ENCODE results near the gene COMMD3. TPM values are rescaled to one million over a fixed set of nuclear protein-coding genes. Genes with fewer than 3 reads are reported as not detected.

Gene COMMD3
- total RNA-seq, 4 donors from 2014 or later = 23.0 to 113 (median 36.6) TPM

DNA sequence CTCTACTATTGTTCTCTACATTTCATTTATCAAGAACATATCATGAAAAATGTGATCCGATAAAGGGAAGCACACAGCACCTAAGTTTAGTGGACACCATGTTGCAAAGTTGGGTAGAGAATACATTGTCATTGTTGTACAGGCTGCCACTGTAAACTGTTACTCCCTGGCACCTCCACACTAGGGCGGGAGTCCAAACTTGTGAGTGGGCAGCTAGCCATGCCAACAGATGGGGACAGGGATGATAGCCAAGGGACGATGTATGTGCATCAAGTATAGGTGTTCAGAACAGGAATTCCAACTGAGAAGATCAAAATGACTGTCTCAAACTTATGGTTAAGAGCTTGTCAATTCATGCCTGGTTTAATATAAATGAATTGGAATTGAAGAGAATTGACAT, 31.1 kb upstream of the COMMD3 start:
- Histone ChIP-seq H3K9me3 (no peaks in the 10 kb centered on the region), H3K36me3 (no peaks in the 10 kb centered on the region), H3K27me3 (no peaks in the 10 kb centered on the region), H3K27ac (no peak overlapping the region), H3K4me1 (no peaks in the 10 kb centered on the region), H3K4me3 (no peak overlapping the region)
- DNase-seq = no peak
- TF ChIP-seq, protein P1, sequence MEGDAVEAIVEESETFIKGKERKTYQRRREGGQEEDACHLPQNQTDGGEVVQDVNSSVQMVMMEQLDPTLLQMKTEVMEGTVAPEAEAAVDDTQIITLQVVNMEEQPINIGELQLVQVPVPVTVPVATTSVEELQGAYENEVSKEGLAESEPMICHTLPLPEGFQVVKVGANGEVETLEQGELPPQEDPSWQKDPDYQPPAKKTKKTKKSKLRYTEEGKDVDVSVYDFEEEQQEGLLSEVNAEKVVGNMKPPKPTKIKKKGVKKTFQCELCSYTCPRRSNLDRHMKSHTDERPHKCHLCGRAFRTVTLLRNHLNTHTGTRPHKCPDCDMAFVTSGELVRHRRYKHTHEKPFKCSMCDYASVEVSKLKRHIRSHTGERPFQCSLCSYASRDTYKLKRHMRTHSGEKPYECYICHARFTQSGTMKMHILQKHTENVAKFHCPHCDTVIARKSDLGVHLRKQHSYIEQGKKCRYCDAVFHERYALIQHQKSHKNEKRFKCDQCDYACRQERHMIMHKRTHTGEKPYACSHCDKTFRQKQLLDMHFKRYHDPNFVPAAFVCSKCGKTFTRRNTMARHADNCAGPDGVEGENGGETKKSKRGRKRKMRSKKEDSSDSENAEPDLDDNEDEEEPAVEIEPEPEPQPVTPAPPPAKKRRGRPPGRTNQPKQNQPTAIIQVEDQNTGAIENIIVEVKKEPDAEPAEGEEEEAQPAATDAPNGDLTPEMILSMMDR (IDR thresholded peaks at IDR 0.05) = no peak
- TF ChIP-seq POLR2A (IDR thresholded peaks at IDR 0.05) = no peak

DNA sequence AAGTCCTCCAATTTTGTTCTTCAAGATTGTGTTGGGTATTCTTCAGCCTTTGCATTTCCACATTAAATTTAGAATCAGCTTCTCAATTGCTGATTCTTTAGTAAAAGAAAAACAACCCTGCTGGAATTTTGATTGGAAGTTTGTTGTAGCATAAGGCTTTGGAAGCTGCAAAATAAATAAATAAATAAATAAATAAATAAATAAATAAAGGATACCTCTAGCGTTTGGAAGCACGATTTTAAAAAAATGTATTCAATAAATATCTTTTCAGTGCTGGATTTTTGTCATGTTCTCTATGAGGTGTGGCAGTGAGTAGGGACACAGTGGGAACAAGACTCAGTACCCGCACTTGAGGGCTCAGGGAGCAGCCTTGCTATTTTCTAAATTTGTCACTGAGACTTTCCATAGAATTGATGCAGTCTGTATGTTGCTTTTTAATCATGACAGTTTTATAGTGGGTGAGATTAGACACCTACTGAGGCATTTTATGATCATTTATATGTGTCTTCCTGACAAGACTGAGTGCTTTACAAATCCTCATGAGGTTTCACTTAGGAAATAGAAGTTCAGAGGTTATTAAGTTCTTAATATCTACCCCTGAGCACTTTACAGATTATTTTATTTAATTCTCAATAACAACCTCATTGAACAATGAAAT, 22.3 kb upstream of the COMMD3 start:
- Histone ChIP-seq H3K9me3 (no peaks in the 10 kb centered on the region), H3K27ac (no peak overlapping the region), H3K36me3 (no peaks in the 10 kb centered on the region), H3K4me1 (no peaks in the 10 kb centered on the region), H3K4me3 (no peak overlapping the region), H3K27me3 (no peaks in the 10 kb centered on the region)
- no peak for TF ChIP-seq POLR2A (IDR thresholded peaks at IDR 0.05)
- TF ChIP-seq, protein P1 (IDR thresholded peaks at IDR 0.05) = no peak
- no peak for DNase-seq

DNA sequence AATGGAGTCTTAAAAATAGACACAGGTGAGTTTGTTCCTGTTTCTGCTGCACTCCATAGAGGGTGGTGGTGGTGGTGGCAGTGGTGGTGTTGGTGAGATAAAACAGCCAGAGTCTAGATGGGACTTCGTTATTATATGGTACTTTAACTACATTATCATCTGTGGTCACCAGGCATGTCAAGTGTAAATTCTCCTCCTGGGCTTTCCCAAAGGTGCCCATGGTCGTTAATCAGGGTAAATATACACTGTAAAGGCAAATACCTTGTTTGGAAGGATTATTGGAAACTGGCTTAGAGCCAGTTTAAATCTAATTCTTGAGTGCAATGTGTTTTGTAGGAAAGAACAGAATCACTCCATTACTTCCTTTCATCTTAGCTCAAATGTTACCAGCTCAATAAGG, 21.5 kb upstream of the COMMD3 start:
- no peak overlapping the region for H3K4me3 ChIP-seq
- no peak for DNase-seq
- H3K9me3 ChIP-seq = no peaks in the 10 kb centered on the region
- H3K36me3 ChIP-seq = no peaks in the 10 kb centered on the region
- no peak overlapping the region for H3K27ac ChIP-seq
- no peaks in the 10 kb centered on the region for H3K27me3 ChIP-seq
- no peaks in the 10 kb centered on the region for H3K4me1 ChIP-seq
- TF ChIP-seq, protein P1 (IDR thresholded peaks at IDR 0.05) = no peak
- no peak for TF ChIP-seq POLR2A (IDR thresholded peaks at IDR 0.05)

DNA sequence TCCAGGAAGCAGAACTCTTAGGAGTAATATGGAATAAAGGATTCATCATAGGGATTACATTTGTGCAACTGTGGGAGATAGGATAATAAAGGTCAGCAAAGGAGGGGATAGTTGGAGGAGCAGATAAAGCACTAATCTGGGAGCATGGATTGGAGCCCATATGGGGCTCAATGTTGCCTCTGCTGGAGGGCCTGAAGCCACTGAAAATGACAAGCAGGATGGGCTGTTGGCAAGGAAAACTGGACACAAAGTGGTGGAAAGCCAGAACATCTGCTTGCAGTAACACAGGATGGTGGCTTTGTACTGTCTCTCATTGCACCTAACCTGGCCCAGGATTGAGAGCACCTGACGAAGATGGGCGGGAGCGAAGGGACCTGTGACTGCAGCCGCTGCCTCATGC, 15.0 kb upstream of the COMMD3 start:
- Histone ChIP-seq H3K4me1 (no peaks in the 10 kb centered on the region), H3K27ac (no peak overlapping the region), H3K9me3 (no peaks in the 10 kb centered on the region), H3K4me3 (no peak overlapping the region), H3K36me3 (no peaks in the 10 kb centered on the region), H3K27me3 (no peaks in the 10 kb centered on the region)
- DNase-seq = no peak
- TF ChIP-seq, protein P1 (IDR thresholded peaks at IDR 0.05) = no peak
- TF ChIP-seq POLR2A (IDR thresholded peaks at IDR 0.05) = no peak

DNA sequence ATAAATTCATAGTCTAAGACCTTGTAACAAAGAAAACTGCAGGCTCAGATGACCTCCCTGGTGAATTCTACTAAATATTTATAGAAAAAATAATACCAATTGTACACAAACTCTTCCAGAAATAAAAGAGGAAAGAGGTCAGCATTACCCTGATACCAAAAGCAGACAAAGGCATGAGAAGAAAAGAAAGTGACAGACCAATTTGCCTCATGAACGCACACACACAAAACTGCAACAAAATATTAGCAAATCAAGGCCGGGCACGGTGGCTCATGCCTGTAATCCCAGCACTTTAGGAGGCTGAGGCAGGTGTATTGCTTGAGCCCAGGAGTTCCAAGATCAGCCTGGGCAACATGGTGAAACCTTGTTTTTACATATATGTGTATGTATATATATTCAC, 12.7 kb upstream of the COMMD3 start:
- DNase-seq = no peak
- H3K36me3 ChIP-seq = no peaks in the 10 kb centered on the region
- no peaks in the 10 kb centered on the region for H3K27me3 ChIP-seq
- no peak for TF ChIP-seq POLR2A (IDR thresholded peaks at IDR 0.05)
- TF ChIP-seq, protein P1 (IDR thresholded peaks at IDR 0.05) = no peak
- H3K27ac ChIP-seq = no peak overlapping the region
- H3K9me3 ChIP-seq = no peaks in the 10 kb centered on the region
- no peaks in the 10 kb centered on the region for H3K4me1 ChIP-seq
- H3K4me3 ChIP-seq = no peak overlapping the region

DNA sequence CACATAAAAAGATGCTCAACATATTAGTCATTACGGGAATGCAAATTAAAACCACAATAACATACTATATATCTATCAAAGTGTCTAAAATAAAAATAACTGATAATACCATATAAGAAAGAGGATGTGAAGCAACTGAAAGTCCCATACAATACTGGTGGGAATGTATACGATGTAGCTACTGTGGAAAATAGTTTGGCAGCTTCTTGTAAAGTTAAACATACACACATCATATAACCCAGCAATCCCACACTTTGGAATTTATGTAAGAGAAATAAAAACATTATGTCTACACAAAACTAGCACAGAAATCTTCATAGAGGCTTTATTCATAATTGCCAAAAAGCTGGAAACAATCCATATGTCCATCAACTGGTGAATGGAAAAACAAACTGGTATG, 10.5 kb upstream of the COMMD3 start:
- H3K4me1 ChIP-seq = no peaks in the 10 kb centered on the region
- H3K27me3 ChIP-seq = no peaks in the 10 kb centered on the region
- H3K36me3 ChIP-seq = no peaks in the 10 kb centered on the region
- H3K4me3 ChIP-seq = no peak overlapping the region
- H3K9me3 ChIP-seq = no peaks in the 10 kb centered on the region
- no peak overlapping the region for H3K27ac ChIP-seq
- DNase-seq = no peak
- TF ChIP-seq, protein P1 (IDR thresholded peaks at IDR 0.05) = no peak
- no peak for TF ChIP-seq POLR2A (IDR thresholded peaks at IDR 0.05)

Measured in Peyer's patch (tissue), 4 donors.